Ectodermal cell (in vitro differentiated cells): ENCODE results near the gene FBXO21.
"Not testable (repeated sequence)": the region's sequence is repeated elsewhere in the genome, so short reads cannot be mapped to it uniquely, and the experiment has no call there.

Experiments used
- H3K27ac ChIP-seq: 2 replicates; pipeline ENCODE4 v1.7.0; 2013; ENCODE audit warnings: mild to moderate bottlenecking, low read depth, low read length; ENCODE audit not compliant: insufficient read depth, poor library complexity, severe bottlenecking
- H3K27me3 ChIP-seq: 2 replicates; pipeline ENCODE4 v1.7.0; 2013; ENCODE audit warnings: mild to moderate bottlenecking, low read length; ENCODE audit not compliant: insufficient read depth, control insufficient read depth, poor library complexity, severe bottlenecking
- H3K36me3 ChIP-seq: one replicate; pipeline ENCODE4 v1.7.0; 2013; ENCODE audit warnings: low read length; ENCODE audit not compliant: control insufficient read depth, insufficient read depth
- H3K4me1 ChIP-seq: one replicate; pipeline ENCODE4 v1.7.0; 2013; ENCODE audit warnings: low read length; ENCODE audit not compliant: control insufficient read depth, insufficient read depth
- H3K4me3 ChIP-seq: 2 replicates; pipeline ENCODE4 v1.7.0; 2013; ENCODE audit warnings: low read depth, low read length, control low read depth; ENCODE audit not compliant: insufficient read depth
- H3K9me3 ChIP-seq: 2 replicates; pipeline ENCODE4 v1.7.0; 2013; ENCODE audit warnings: mild to moderate bottlenecking, low read length, moderate library complexity; ENCODE audit not compliant: control insufficient read depth
- WGBS, 2 experiments: methylation state at CpG; one replicate each; pipeline ENCODE4 v1.1.7; 2013; ENCODE audit warnings: missing lambda C conversion rate in 2 of 2; 5-methylcytosine and 5-hydroxymethylcytosine counted together

FBXO21 gene

GRCh38 chr12:117202556-117202955, 12.3 kb upstream of the FBXO21 start:
- WGBS, 2 experiments = 89 to 94% methylated on average over 9 of the region's 9 CpGs
- Histone ChIP-seq H3K27me3 (no peaks in the 10 kb centered on the region), H3K4me1 (no peaks in the 10 kb centered on the region), H3K9me3 (no peaks in the 10 kb centered on the region), H3K27ac (no peak overlapping the region), H3K4me3 (no peak overlapping the region), H3K36me3 (no peaks in the 10 kb centered on the region)

GRCh38 chr12:117202033-117202432, 11.8 kb upstream of the FBXO21 start:
- Histone ChIP-seq H3K9me3 (no peaks in the 10 kb centered on the region), H3K27ac (no peak overlapping the region), H3K27me3 (no peaks in the 10 kb centered on the region), H3K4me3 (no peak overlapping the region), H3K36me3 (no peaks in the 10 kb centered on the region), H3K4me1 (no peaks in the 10 kb centered on the region)
- 95 to 96% methylated on average over 9 of the region's 9 CpGs for WGBS, 2 experiments

- not testable (repeated sequence) for H3K27me3 ChIP-seq, H3K4me1 ChIP-seq, H3K36me3 ChIP-seq, H3K27ac ChIP-seq, H3K4me3 ChIP-seq, H3K9me3 ChIP-seq
- WGBS, 2 experiments = 92 to 94% methylated on average over 7 of the region's 8 CpGs
Measured at GRCh38 chr12:117199956-117200744, 9.9 kb upstream of the FBXO21 start.

GRCh38 chr12:117196334-117196733, 6.1 kb upstream of the FBXO21 start:
- H3K27ac ChIP-seq, H3K4me1 ChIP-seq, H3K27me3 ChIP-seq, H3K36me3 ChIP-seq, H3K9me3 ChIP-seq, H3K4me3 ChIP-seq: not testable (repeated sequence)
- 88 to 93% methylated on average over 6 of the region's 6 CpGs for WGBS, 2 experiments

- H3K27ac ChIP-seq, H3K4me1 ChIP-seq, H3K27me3 ChIP-seq, H3K9me3 ChIP-seq, H3K4me3 ChIP-seq, H3K36me3 ChIP-seq: not testable (repeated sequence)
- 81 to 83% methylated on average over 4 to 7 of the region's 9 CpGs for WGBS, 2 experiments
Measured at GRCh38 chr12:117195027-117195426, 4.8 kb upstream of the FBXO21 start.

GRCh38 chr12:117193903-117194302, 3.6 kb upstream of the FBXO21 start:
- Histone ChIP-seq H3K4me3 (no peak overlapping the region), H3K27ac (no peak overlapping the region), H3K27me3 (no peaks in the 10 kb centered on the region), H3K4me1 (peaks cover 2% of the 10 kb centered on the region), H3K36me3 (no peaks in the 10 kb centered on the region), H3K9me3 (no peaks in the 10 kb centered on the region)
- WGBS, 2 experiments = 94 to 96% methylated on average over 3 of the region's 3 CpGs

- not testable (repeated sequence) for H3K27ac ChIP-seq, H3K4me1 ChIP-seq, H3K36me3 ChIP-seq, H3K9me3 ChIP-seq, H3K4me3 ChIP-seq, H3K27me3 ChIP-seq
- WGBS, 2 experiments = 91 to 94% methylated on average over 9 of the region's 9 CpGs
Measured at GRCh38 chr12:117192581-117192980, 2.3 kb upstream of the FBXO21 start.

GRCh38 chr12:117192057-117192456, 1.8 kb upstream of the FBXO21 start:
- WGBS, 2 experiments = 79 to 82% methylated on average over 2 of the region's 2 CpGs
- peaks cover 2% of the 10 kb centered on the region for H3K4me1 ChIP-seq
- no peak overlapping the region for H3K4me3 ChIP-seq

GRCh38 chr12:117189725-117190209, 503 bp downstream of the FBXO21 start:
- Histone ChIP-seq H3K27me3 (no peaks in the 10 kb centered on the region), H3K27ac (no peak overlapping the region), H3K9me3 (no peaks in the 10 kb centered on the region), H3K4me3 (peak overlapping the region; percentile 65), H3K36me3 (peaks cover 15% of the 10 kb centered on the region), H3K4me1 (peaks cover 2% of the 10 kb centered on the region)
- 0% methylated on average over 52 of the region's 52 CpGs for WGBS, 2 experiments

More at GRCh38 chr12:117192057-117192456, 1.8 kb upstream of the FBXO21 start:
- Histone ChIP-seq H3K27ac (no peak overlapping the region), H3K36me3 (peaks cover 3% of the 10 kb centered on the region), H3K27me3 (no peaks in the 10 kb centered on the region), H3K9me3 (no peaks in the 10 kb centered on the region)

- Histone ChIP-seq H3K4me3 (peak overlapping the region; percentile 65), H3K9me3 (no peaks in the 10 kb centered on the region), H3K36me3 (peaks cover 21% of the 10 kb centered on the region), H3K4me1 (peaks cover 2% of the 10 kb centered on the region), H3K27ac (no peak overlapping the region), H3K27me3 (no peaks in the 10 kb centered on the region)
- WGBS, 2 experiments = 6 to 11% methylated on average over 25 of the region's 25 CpGs
Measured at GRCh38 chr12:117188961-117189724, 1.1 kb downstream of the FBXO21 start.
